Breast epithelium (tissue), 3 donors: ENCODE data around the gene SH3TC1.

Experiments used
- POLR2A ChIP-seq: fragments of 450-650 bp; IDR thresholded peaks from one replicate; pipeline ENCODE4 v1.6.1; 2016; ENCODE audit warnings: antibody characterized with exemption, mild to moderate bottlenecking, moderate library complexity
- TF ChIP-seq, protein P1 (sequence below), 3 donors: fragments of 450-650 bp; IDR thresholded peaks; one replicate each; pipeline ENCODE4 v1.5.1; 2016 to 2017; ENCODE audit warnings: antibody characterized with exemption in 3 of 3, mild to moderate bottlenecking in 3 of 3, moderate library complexity in 3 of 3

DNA sequence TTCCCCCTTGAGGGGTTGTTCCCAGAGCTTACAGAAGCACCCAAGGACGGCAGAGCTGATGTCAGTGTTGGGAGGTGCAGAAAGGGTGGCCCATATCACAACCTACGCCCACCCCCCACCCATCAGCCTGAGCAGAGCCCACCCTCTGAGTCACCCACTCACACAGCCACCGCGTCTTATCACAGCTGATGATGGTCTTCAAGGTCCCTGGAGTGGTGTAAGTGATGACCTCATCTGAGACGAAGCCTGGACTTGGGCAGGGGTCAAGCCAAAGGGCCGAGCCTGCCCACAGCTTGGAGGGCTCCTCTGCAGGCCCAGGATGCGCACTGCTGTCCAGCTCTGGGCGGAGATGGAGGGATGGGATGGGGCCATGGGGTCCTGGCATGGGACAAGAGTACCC, 67.4 kb downstream of the SH3TC1 start:
- TF ChIP-seq, protein P1, sequence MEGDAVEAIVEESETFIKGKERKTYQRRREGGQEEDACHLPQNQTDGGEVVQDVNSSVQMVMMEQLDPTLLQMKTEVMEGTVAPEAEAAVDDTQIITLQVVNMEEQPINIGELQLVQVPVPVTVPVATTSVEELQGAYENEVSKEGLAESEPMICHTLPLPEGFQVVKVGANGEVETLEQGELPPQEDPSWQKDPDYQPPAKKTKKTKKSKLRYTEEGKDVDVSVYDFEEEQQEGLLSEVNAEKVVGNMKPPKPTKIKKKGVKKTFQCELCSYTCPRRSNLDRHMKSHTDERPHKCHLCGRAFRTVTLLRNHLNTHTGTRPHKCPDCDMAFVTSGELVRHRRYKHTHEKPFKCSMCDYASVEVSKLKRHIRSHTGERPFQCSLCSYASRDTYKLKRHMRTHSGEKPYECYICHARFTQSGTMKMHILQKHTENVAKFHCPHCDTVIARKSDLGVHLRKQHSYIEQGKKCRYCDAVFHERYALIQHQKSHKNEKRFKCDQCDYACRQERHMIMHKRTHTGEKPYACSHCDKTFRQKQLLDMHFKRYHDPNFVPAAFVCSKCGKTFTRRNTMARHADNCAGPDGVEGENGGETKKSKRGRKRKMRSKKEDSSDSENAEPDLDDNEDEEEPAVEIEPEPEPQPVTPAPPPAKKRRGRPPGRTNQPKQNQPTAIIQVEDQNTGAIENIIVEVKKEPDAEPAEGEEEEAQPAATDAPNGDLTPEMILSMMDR (IDR thresholded peaks at IDR 0.05), result no peak
- TF ChIP-seq POLR2A, result no peak
